ENCODE data around the gene COL5A1.

- no peak for TF ChIP-seq CTCF (IDR thresholded peaks at IDR 0.05)
- TF ChIP-seq POLR2A (IDR thresholded peaks at IDR 0.05) = no peak
Observed at GRCh38 chr9:134708672-134709038, 67.1 kb downstream of the COL5A1 start.
